OCI-LY7 (cell line): Measurements from ENCODE around the gene HSF2BP.
"Not testable (repeated sequence)": the region's sequence is repeated elsewhere in the genome, so short reads cannot be mapped to it uniquely, and the experiment has no call there.

Experiments used
- CTCF ChIP-seq: fragments of 200-600 bp; sonication (generic); conservative IDR thresholded peaks from 2 replicates; pipeline ENCODE4 v1.5.1; 2014; ENCODE audit warnings: mild to moderate bottlenecking, antibody characterized with exemption, low read length, moderate library complexity, mixed read lengths
- EZH2phosphoT487 ChIP-seq: fragments of 200-600 bp; sonication (generic); IDR thresholded peaks from 2 replicates; pipeline ENCODE4 v1.6.1; 2018; ENCODE audit warnings: low read depth, borderline replicate concordance, mild to moderate bottlenecking, mixed run types, antibody characterized with exemption, low read length, moderate library complexity, mixed read lengths

GRCh38 chr21:43488235-43488634 lies 171.1 kb downstream of the HSF2BP start:
- not testable (repeated sequence) for TF ChIP-seq CTCF, EZH2phosphoT487
